DMS 273 (cell line): ENCODE measurements around the gene PCDHGB3.
"Not testable (repeated sequence)": the region's sequence is repeated elsewhere in the genome, so short reads cannot be mapped to it uniquely, and the experiment has no call there.

Source experiments
- DNase-seq: peaks from one replicate; lab custom pipeline; 2025; ENCODE audit not compliant: unreplicated experiment; lab: John Stamatoyannopoulos, UW

PCDHGB3 gene

GRCh38 chr5:141369994-141370848 is at the start of gene PCDHGB3:
Gene PCDHGB3 (plus strand): TSS chr5:141370242. CDS start chr5:141370395, 153 bp downstream.
- DNase-seq: no peak

DNA sequence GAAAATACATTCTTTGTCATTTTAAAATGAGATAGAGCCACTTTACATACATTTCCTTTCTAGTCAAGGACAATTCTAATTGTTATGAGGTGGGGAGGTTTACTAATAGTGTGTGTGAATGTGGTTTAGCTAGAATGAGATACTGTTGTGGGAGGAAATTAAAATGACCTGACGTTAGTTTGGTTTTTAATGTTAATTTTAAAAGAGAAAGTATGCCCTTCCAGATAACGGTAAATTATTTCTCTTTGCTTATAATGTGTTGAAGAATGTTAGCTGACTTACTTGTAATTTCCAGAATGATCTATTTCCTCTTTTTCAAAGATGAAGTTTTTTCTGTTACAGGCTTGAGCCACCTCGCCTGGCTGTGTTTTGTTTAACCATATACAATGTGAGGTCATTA is 47.8 kb upstream of the PCDHGB3 start:
- no peak for DNase-seq

- DNase-seq: no peak
Measured at GRCh38 chr5:141326088-141326854, 43.8 kb upstream of the PCDHGB3 start.

- no peak for DNase-seq
Measured at GRCh38 chr5:141328231-141328630, 41.8 kb upstream of the PCDHGB3 start.

GRCh38 chr5:141330299-141331080 is 39.6 kb upstream of the PCDHGB3 start, which contains the start of gene PCDHGA1:
Gene PCDHGA1 (plus strand): TSS chr5:141330514.
- peak; percentile 51 for DNase-seq

DNA sequence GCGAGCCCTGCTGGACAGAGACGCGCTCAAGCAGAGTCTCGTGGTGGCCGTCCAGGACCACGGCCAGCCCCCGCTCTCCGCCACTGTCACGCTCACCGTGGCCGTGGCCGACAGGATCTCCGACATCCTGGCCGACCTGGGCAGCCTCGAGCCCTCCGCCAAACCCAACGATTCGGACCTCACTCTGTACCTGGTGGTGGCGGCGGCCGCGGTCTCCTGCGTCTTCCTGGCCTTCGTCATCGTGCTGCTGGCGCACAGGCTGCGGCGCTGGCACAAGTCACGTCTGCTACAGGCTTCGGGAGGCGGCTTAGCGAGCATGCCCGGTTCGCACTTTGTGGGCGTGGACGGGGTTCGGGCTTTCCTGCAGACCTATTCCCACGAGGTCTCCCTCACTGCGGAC is 37.5 kb upstream of the PCDHGB3 start:
- DNase-seq: not testable (repeated sequence)

DNA sequence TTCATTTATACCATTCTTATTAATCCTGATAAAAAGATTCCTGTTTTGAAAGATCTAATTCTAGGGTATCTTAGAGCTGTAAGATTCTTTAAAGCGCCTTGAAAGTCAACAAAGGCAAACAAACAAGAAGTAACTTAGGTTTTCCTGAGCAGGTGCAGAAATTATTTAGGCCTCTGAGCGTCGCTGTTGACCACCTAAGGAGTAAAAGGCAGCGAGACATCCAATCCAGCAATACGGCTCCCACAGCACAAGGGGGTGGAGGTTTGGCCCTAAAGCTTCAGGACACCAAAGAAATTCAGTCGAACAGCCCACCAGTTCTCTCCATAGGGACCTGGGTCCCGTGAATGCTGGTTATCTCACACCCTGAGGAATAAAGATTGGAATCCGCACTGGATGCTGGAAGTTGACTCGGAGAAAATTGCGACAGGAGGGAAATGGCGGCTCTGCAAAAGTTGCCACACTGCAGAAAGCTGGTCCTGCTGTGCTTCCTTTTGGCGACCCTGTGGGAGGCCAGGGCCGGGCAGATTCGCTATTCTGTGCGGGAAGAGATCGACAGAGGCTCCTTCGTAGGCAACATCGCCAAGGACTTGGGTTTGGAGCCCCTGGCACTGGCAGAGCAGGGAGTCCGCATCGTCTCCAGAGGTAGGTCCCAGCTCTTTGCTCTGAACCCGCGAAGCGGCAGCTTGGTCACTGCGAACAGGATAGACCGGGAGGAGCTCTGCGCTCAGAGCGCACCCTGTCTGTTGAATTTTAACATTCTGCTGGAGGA is 31.3 kb upstream of the PCDHGB3 start, which contains the start of gene PCDHGA2:
Gene PCDHGA2, plus strand, starts transcription at position 223 of the 769 bp plus-strand sequence.
- peak; percentile 38 for DNase-seq

DNA sequence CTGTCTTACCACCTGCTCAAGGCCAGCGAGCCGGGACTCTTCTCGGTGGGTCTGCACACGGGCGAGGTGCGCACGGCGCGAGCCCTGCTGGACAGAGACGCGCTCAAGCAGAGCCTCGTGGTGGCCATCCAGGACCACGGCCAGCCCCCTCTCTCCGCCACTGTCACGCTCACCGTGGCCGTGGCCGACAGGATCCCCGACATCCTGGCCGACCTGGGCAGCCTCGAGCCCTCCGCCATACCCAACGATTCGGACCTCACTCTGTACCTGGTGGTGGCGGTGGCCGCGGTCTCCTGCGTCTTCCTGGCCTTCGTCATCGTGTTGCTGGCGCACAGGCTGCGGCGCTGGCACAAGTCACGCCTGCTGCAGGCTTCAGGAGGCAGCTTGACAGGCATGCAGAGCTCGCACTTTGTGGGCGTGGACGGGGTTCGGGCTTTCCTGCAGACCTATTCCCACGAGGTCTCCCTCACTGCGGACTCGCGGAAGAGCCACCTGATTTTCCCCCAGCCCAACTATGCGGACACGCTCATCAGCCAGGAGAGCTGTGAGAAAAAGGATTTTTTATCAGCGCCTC is 29.2 kb upstream of the PCDHGB3 start:
- not testable (repeated sequence) for DNase-seq

- no peak for DNase-seq
Measured at GRCh38 chr5:141342773-141343172, 27.3 kb upstream of the PCDHGB3 start.

GRCh38 chr5:141343242-141343952 is 26.6 kb upstream of the PCDHGB3 start, which contains the start of gene PCDHGA3:
Gene PCDHGA3 (plus strand): TSS chr5:141343829. CDS start chr5:141344034, 205 bp downstream.
- DNase-seq: peak; percentile 9

DNA sequence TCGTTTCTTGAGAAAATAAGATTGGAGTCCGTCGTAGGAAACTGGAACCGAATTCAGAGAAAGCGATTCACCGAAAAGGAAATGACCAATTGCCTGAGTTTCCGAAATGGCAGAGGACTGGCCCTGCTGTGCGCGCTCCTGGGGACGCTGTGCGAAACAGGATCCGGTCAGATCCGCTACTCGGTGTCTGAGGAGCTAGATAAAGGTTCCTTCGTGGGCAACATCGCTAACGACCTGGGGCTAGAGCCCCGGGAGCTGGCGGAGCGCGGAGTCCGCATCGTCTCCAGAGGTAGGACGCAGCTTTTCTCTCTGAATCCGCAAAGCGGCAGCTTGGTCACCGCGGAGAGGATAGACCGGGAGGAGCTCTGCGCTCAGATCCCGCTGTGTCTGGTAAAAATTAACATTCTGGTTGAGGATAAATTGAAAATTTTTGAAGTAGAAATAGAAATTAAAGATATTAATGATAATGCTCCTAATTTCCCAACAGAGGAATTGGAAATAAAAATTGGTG is 26.0 kb upstream of the PCDHGB3 start:
- DNase-seq: no peak

DNA sequence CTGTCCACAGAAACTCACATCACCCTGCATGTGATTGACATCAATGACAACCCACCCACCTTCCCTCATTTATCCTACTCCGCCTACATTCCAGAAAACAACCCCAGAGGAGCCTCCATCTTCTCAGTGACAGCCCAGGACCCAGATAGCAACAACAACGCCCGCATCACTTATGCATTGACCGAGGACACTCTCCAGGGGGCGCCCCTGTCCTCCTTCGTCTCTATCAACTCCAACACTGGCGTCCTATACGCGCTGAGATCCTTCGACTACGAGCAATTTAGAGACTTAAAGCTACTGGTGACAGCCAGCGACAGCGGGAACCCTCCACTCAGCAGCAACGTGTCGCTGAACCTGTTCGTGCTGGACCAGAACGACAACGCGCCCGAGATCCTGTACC is 24.7 kb upstream of the PCDHGB3 start:
- no peak for DNase-seq

DNA sequence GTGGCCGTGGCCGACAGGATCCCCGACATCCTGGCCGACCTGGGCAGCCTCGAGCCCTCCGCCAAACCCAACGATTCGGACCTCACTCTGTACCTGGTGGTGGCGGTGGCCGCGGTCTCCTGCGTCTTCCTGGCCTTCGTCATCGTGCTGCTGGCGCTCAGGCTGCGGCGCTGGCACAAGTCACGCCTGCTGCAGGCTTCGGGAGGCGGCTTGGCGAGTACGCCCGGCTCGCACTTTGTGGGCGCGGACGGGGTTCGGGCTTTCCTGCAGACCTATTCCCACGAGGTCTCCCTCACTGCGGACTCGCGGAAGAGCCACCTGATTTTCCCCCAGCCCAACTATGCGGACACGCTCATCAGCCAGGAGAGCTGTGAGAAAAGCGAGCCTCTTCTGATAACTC is 24.0 kb upstream of the PCDHGB3 start:
- DNase-seq: not testable (repeated sequence)

DNA sequence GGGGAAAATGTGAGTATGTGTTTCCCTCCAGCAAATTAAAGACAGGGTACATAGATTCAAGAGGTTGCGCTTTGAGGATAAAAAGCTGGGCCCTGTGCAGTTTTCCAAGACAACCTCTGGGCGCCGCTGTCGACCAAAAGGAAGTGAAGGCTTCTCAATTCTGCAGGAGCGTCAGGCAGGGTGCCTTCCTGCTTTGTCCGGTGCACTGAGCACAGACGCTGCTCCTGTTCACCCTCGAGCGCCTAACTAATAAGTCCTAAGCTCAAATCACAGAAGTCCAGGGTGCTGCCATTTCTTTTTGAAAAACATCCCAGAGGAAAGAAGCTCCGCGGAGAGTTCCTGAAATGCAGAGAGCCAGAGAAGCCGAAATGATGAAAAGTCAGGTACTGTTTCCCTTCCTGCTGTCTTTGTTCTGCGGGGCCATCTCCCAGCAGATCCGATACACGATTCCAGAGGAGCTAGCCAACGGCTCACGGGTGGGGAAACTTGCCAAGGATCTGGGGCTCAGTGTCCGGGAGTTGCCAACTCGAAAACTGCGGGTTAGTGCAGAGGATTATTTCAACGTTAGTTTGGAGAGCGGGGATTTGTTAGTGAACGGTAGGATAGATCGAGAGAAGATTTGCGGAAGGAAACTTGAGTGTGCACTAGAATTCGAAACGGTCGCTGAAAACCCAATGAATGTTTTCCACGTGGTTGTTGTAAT is 20.0 kb upstream of the PCDHGB3 start, which contains the start of gene PCDHGB1:
Gene PCDHGB1, plus strand, starts transcription at position 183 of the 703 bp plus-strand sequence. Its CDS starts 162 bp downstream, at position 345.
- peak; percentile 88 for DNase-seq

DNA sequence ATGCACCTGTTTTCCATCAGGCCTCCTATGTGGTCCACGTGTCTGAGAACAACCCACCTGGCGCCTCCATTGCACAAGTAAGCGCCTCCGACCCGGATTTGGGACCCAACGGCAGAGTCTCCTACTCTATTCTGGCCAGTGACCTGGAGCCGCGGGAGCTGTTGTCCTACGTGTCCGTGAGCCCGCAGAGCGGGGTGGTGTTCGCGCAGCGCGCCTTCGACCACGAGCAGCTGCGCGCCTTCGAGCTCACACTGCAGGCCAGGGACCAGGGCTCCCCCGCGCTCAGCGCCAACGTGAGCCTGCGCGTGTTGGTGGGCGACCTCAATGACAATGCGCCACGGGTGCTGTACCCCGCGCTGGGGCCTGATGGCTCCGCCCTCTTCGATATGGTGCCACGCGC is 18.5 kb upstream of the PCDHGB3 start:
- DNase-seq: no peak

- DNase-seq: peak; percentile 13
Measured at GRCh38 chr5:141354900-141355469, 15.1 kb upstream of the PCDHGB3 start, which contains the start of gene PCDHGA4. Gene PCDHGA4 (plus strand): TSS chr5:141355021. CDS start chr5:141355108, 87 bp downstream.

- DNase-seq: no peak
Measured at GRCh38 chr5:141355641-141356040, 14.4 kb upstream of the PCDHGB3 start.

GRCh38 chr5:141356133-141356532 is 13.9 kb upstream of the PCDHGB3 start:
- DNase-seq: no peak
